Activated naive CD8-positive, alpha-beta T cell treated with anti-CD3 and anti-CD28 coated beads, Interleukin-2, amount 50 U/mL, for 16 hours (primary cell): ENCODE results near the gene PTPN22.

Source experiments
- DNase-seq: peaks from one replicate; pipeline ENCODE4 v3.0.0-alpha.2; 2020; ENCODE audit warnings: low read depth, low spot score

Gene PTPN22

DNA sequence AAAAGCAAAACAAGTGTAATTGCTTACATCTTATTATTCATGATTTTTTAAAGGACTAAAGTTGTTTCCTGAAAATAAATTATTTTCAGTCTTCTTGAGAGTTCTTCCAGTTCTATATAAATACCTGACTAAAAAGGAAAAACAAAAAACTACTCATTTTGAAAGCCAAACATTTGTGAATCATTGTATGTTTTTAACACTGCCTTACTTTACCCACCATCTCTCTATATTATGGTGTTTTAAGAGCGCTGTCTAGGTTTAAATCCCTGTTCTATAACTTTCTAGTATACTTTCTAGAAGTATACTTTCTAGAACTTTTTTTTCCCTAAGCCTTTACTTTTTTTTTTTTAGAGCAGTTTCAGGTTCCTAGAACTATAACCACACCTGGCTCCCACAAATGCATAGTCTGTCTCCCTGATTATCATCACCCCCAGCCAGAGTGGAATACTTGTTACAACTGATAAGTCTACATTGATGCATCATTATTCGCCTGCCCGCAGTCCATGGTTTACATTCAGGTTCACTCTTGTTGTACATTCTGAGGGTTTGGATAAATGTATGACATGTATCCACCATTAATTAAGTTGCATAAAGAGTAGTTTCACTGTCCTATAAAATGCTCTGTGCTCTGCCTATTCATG lies 69.0 kb downstream of the PTPN22 start:
- no peak for DNase-seq

DNA sequence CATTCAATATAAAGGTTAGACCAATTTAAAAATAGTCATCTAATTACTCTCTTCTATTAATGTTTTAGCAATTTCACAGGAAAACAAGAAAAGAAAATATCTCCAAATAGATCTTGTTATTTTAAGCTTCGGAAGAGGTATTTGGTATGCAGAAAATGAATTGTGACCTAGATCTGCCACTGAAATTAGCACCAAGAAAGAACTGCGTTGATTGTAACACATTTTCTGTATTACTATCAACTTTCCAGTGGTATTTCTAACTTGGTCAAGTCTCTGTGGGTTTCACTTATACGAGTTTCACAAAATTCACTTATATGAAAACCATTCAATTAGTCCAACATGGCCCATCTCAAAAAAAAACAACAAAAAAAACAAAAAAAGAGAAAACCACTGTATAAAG lies 71.0 kb downstream of the PTPN22 start:
- no peak for DNase-seq

DNA sequence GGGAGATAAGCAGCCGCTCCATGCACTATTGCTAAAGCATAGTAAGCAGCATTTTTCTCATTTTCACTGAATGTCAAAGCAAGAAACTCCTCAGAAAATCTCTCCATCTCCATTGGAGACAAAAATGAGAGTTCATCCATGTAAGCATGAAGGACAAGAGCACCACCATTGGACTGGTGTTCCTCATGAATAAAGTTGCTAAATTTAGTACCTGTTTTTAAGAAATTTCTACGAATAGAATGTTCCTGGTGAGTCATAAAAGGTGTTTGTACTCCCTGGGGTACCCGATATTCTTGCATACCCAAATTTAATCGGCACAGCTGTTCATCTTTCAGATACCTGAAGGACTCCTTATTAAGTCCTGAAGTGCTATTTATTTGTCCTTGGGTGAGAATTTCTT lies 74.0 kb downstream of the PTPN22 start:
- no peak for DNase-seq

DNA sequence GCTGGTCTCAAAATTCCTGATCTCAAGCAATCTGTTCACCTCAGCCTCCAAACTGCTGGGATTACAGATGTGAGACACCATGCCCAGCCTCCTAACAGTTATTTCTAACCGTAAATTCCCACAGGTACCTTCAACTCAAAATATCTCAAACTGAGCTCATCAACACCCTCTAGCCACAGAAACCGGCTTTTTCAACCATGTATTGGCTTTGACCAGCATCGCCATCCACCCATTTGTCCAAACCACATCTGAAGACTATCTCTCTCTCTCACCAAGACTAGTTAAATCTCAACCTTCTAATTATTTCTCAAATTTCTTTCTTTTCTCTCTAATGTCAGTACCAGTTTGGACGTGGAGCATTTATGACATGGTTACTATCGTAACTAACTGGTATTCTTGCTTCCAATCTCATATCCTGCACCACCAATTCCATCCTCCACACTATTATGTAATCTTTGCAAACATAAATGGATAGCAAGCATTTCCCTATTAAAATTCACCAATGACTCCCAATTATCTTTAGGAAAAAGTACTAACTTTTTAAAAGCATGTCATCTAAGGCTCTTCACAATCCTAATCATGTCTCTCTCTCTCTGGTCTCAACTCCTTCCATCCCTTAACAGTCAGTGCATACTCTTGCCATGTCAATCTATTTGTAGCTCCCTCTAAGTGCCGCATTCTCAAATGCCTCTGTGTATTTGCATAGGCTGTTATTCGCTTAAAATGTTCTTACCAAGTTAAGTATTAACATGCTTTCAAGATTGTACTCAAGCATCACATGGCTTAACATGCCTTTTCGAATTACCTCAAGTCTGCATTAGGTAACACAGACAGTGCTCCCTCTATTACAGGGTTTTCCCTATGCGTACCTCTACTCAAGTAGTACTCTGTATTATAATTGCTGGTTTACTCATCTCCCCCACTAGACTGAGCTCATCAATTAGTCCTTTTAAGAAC lies 77.4 kb downstream of the PTPN22 start:
- DNase-seq = no peak

DNA sequence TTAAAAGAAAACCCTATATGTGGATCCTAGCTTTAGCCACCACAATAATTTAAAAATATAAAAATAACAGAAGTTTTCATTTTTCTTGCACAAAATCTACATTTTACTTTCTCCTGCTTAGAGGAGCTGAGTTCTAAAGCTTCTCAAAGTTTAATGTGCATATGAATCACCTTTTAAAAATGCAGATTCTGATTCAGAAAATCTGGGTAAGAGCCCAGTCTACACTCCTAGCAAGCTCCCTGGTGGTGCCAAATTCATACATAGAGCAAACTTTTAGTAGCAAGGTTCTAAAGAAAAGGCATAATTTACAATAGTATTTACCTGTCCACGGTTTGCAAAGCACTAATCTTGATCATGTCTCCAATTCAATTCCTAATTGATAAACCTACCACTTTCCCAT lies 78.5 kb downstream of the PTPN22 start:
- DNase-seq = no peak

DNA sequence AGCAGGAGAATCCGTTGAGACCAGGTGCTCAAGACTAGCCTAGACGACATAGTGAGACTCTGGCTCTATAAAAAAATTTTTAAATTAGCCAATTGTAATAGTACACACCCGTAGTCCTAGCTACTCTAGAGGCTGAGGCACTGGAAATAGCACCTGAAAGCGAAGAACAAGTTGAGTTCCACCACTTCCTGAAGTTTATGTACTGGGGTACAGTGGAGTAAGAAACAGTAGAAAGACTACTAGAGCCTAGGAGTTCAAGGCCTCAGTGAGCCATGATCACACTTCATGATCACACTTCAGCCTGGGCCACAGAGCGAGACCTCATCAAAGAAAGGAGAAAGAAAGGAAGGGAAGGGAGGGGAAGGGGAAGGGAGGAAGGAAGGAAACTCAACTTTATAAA lies 79.0 kb downstream of the PTPN22 start:
- DNase-seq = no peak

DNA sequence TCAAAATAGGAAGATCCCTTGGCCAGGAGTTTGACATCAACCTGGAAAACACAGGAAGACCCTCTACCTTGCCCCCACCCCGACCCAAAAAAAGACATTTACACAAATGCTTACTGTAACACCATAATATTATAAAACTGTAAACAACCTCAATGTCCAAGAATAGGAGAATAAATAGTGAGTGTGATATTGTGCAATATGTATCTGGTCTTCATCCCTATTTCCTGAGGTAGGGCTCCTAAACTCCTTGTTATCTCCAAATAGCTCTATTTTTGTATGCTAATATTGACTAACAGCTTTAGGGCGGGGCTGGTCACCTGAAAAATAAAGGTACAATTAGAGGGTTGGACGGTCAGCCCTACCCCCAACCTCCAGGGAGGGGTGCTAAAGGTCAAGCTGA lies 82.7 kb downstream of the PTPN22 start:
- no peak for DNase-seq

DNA sequence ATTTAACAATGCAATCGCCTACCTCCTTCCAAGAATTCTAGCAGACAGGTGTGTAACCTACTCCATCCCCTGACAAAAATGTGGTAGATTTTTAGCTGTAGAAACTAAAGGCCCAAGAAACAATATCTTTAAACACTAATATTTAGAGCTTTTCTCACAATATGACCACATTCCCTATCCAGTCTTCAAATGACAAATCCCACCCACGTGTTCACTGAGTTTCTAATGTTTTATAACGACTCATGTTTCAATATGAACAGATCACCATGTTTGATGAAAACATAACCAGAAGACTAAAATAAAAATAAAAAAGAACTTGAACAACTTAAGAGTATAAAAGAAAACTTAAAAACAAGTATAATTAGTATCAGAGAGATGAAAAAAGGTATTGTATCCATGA lies 83.8 kb downstream of the PTPN22 start:
- no peak for DNase-seq

DNA sequence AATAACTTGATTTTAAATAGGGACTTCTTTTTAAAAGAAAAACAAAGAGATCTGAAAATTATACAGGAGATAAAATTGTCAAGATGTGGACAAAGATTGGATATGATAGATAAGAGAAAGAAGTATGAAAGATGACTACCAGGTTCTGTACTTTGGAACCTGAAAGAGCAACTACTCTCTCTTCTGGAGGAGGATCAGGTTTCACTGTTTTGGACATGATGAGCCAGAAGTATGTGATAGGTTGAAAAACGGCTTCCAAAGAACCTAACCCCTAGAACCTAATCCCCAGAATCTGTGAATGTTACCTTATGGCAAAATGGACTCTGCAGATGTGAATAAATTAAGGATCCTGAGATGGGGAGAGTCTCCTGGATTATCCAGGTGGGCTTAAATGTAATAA lies 85.4 kb downstream of the PTPN22 start:
- DNase-seq = no peak

DNA sequence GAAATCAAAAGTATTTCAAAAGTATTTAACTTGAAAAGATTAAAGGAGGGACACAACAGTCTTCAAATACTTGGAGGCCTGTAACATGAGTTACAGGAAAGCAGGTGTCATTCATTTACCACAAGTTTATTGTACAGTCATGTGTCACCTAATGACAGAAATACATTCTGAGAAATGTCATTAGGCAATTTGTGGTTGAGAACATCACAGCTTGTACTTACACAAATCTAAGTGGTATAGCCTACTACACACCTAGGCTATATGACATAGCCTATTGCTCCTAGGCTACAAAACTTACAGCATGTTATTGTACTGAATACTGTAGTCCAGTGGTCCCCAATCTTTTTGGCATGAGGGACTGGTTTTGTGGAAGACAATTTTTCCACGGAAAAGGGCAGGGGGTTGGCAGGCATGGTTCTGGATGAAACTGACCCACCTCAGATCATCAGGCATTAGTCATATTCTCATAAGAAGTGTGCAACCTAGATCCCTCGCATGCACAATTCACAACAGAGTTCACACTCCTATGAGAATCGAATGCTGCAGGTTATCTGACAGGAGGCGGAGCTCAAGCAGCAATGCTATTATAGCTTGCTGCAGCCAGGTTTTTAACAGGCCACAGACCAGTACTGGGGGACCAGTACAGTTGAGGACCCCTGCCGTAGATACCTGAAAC lies 87.3 kb downstream of the PTPN22 start:
- DNase-seq = no peak

DNA sequence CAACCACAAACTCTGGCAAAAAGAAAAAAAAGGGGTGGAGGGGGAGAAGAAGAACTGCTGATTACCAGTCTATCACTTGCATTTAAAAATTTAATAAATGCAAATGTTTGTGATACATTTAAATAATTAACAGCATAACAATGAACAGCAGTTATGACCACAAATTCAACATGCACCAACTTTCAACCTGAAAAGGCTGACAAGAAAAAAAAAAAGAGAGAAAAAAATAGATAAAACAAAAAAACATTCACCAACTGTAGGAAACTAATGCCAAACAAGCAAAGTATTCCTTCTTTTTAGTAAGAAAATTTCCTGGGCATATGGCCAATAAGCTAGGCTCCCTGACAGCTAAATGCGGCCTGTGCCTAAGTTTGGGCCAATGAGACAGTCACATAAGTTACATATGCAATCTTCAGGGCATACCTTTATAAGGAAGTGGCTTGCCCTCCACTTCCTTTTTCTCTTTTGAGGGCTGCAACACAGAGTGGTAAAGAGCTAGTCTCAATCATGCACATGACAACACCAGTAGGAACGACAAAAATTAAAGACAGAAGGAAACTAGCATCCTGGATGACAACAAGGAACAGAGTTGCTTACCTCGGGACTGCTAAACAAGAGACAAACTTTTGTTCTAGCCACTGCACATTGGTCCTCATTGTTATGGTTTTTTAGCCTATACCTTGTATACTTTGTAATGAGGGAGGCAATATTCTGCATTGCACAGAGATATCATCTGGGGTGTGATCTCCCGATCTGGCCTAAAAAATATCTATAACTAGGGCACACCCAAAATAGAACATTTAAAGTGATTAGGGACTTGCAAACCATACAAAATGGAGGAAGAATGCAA lies 88.0 kb downstream of the PTPN22 start:
- no peak for DNase-seq

DNA sequence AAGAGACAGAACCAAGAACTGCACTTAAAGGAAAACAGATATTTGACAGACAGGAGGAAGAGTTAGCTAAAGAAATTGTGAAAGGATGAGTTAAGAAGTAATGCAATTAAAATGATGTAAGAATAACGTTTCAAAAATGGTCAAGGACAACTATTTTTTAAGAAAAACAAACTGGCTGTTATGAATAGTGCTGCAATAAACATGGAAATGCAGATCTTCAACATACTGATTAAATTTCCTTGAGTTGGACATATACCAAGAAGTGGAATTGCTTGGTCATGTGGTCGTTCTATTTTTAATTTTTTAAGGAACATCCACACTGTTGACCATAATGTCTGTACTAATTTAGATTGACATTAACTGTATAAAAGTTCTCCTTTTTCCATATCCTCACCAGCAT lies 89.1 kb downstream of the PTPN22 start:
- DNase-seq = no peak

DNA sequence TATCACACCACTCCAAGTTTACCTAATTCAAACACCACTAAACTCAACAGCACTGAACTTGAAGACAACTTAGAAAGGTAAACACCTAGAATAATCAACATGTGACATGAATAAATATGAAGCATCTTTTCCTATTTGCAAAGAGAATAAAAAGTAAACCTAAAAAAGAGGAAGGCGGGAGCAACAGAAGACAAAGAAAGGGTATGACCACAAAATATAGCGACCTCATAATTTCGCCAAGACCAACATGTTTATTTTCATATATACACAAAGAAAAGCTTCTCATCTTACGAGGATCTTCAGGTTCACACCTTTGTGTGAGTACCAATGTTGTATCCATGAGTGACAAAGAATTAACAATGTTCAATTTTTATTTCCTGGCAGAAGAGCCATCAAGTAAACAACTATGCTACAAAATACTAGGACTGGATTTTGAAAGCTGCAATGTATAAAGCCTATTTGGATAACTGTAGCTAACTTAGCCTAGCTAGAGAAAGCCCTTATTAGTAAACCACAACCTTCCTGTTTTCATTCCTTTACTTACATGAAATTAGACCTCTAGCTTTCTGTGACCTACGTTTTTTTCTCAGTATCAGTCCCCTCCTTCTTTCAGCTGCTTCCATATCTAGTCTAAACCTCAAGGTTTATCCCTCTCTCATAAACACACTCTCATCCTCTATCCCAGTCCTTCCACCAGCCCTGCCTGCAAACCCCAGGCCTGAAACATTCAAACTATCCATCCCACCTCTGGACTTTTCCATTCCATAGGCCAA lies 91.0 kb downstream of the PTPN22 start:
- no peak for DNase-seq

DNA sequence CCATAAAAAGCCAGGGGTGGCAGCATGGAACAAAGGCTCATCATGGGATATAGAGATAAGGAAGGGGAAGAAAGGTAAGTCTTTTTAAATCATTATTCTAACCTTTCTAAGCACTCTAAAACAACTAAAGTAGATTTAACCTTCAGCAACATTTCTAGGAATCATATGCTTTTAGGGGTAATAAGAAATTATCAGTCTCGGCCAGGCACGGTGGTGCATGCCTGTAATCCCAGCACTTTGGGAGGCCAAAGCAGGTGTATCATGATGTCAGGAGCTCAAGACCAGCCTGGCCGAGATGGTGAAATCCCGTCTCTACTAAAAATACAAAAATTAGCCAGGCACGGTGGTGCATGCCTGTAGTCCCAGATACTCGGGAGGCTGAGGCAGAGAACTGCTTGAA lies 92.0 kb downstream of the PTPN22 start:
- no peak for DNase-seq

DNA sequence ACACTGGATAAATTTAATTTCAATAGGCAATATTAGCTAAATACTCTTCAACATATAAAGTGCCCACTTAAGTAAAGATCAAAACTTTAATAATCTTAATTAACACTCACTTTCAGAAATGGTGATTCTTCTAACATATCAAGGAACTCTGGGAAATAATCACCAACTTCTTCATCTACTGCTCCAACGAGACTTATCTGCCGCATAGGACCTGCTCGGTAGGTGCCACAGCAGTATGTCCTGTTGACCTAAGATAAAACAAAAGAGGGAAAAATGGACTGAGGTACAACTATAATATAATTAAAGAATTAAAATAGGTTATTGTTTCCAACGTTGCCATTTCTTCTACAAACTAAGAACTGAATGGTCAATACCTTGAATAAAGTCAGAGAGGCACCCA lies 94.0 kb downstream of the PTPN22 start:
- no peak for DNase-seq

DNA sequence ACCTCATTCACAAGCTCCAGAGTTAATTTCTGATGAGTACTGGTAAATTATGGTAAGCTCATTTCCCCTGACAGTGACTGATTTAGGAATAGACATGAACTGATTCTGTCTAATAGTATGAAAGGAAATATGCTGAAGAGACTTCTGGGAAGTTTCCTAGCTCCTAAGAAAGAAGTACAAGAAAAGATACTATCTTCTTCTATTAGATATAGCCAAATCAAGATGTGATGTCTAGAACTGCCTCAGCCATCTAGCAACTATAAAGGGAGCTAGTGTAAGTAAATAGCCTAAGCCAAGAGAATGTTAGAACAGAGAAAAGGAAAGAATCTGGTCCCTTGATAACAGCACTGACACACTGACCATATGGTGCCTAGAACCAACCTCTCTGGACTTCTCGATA lies 101.5 kb downstream of the PTPN22 start:
- no peak for DNase-seq

DNA sequence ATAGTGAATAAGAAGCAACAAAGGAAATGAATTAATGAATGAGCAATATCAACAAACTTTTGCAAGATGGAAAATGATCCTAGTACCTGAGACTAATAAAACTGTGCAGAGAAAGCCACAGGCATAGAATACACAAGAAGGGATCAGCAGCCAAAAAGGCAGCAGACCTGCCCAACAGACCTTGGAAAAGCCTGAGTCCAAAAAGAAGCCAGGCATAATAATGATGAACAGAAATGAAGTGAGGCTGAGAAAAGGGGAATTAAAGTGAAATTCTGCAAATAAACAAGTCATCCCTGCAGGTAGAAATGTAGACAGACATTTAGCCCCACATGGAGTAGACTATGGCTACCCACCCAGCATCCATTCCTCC lies 101.9 kb downstream of the PTPN22 start:
- no peak for DNase-seq

DNA sequence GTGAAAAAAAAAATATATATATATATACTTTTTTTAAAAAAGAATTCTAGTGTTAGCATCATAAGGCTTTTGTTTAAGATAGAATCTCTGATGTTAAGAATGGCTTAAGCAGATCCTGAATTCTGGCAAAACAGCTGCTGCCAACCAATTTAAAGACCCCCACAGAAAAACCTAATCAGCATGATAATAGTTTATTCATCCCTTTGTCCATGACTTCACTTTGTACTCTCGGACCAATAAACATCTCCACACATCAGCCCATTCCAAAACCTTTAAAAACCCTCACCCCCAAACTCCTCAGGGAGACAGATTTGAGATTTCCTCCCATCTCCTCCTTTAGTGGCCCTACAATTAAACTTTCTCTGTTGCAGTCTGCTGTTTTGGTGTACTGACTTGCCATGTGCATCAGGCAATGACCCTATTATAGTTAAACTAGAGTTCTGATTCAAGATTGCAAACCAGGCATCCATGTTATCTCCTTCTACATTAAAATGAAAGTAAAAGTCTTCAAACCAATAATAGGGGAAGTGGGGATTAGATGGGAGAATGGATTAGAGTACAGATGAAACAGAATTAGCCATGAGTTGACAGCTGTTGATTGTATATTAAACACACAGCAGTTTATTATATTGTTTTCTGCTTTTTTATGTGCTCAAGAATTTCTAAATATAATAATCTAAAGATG lies 102.5 kb downstream of the PTPN22 start:
- DNase-seq = no peak

DNA sequence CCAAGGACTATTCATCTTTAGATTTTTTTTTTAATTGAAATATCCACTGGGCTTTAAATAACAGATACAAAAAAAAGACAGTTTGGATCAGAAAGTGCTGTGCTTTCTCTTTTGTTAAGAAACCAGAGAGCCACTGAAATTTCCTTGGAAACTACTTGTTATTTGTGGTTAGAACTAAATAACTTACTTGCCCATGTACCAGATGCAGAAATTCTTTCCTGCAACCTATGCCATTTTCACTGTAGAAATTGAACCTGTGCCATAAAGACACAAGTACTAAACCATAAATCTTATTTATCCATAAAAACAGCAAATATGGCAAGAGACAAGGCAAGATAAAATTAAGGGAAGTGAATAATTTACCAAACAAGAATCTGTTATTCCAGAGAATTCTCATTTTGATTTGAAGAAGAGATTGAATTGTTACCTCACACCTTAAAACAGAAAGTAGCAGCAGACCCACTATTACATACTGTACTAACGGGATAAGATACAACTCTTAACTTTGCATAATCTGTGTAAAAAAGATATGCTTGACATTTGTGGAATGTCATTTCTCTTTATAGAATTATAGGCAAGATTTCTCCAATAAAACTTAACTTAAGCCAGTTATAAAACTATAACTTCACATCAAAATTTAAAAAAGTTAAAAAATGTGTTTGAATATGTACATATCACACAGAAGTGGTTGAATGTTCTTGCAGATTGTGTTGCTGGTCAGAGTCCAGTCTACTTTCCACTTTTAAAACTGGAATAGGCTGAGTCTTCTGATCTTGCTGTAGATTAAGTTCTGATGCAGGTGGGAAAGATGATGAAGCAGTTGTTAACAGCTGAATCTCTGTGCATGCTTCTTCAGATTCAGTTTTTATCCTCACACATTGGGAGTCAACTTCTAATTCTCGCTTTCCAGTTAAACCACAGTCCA lies 105.9 kb downstream of the PTPN22 start:
- no peak for DNase-seq
